ENCODE data around the gene HEPH.
"Not testable (repeated sequence)": the region's sequence is repeated elsewhere in the genome, so short reads cannot be mapped to it uniquely, and the experiment has no call there.

Gene HEPH

GRCh38 chrX:66163849-66164411 lies at the start of gene HEPH:
HEPH (plus strand) TSS chrX:66164247; CDS start chrX:66170571, 6,324 bp downstream.
- peak; percentile 20 for DNase-seq

- DNase-seq: not testable (repeated sequence)
Observed at GRCh38 chrX:66118722-66119121, 45.3 kb upstream of the HEPH start.

- DNase-seq: not testable (repeated sequence)
Observed at GRCh38 chrX:66121354-66121753, 42.7 kb upstream of the HEPH start.

- no peak for DNase-seq
Observed at GRCh38 chrX:66126662-66127061, 37.4 kb upstream of the HEPH start.

- no peak for DNase-seq
Observed at GRCh38 chrX:66130469-66130868, 33.6 kb upstream of the HEPH start.

GRCh38 chrX:66135284-66135683 lies 28.8 kb upstream of the HEPH start:
- DNase-seq: not testable (repeated sequence)

GRCh38 chrX:66142351-66142750 lies 21.7 kb upstream of the HEPH start:
- no peak for DNase-seq

- DNase-seq: no peak
Observed at GRCh38 chrX:66144258-66144657, 19.8 kb upstream of the HEPH start.

- no peak for DNase-seq
Observed at GRCh38 chrX:66149519-66149918, 14.5 kb upstream of the HEPH start.

GRCh38 chrX:66150163-66150562 lies 13.9 kb upstream of the HEPH start:
- DNase-seq: no peak

GRCh38 chrX:66162331-66162822 lies 1.7 kb upstream of the HEPH start:
- DNase-seq: no peak

GRCh38 chrX:66163447-66163846 lies 600 bp upstream of the HEPH start:
- DNase-seq: no peak

GRCh38 chrX:66164470-66164869 lies 423 bp downstream of the HEPH start:
- DNase-seq: no peak

- no peak for DNase-seq
Observed at GRCh38 chrX:66164931-66165330, 884 bp downstream of the HEPH start.

- DNase-seq: no peak
Observed at GRCh38 chrX:66166671-66167070, 2.6 kb downstream of the HEPH start.

- DNase-seq: no peak
Observed at GRCh38 chrX:66167431-66167830, 3.4 kb downstream of the HEPH start.

GRCh38 chrX:66176134-66176533 lies 12.1 kb downstream of the HEPH start:
- DNase-seq: no peak

- no peak for DNase-seq
Observed at GRCh38 chrX:66191563-66191962, 27.5 kb downstream of the HEPH start.

GRCh38 chrX:66193821-66194220 lies 29.8 kb downstream of the HEPH start:
- no peak for DNase-seq

GRCh38 chrX:66200050-66200664 lies 36.1 kb downstream of the HEPH start:
- DNase-seq: no peak

- DNase-seq: no peak
Observed at GRCh38 chrX:66200855-66201795, 37.1 kb downstream of the HEPH start.

GRCh38 chrX:66203114-66203513 lies 39.1 kb downstream of the HEPH start:
- DNase-seq: no peak

- DNase-seq: no peak
Observed at GRCh38 chrX:66221856-66222255, 57.8 kb downstream of the HEPH start.

GRCh38 chrX:66232296-66232695 lies 68.2 kb downstream of the HEPH start:
- no peak for DNase-seq

All from right hindlimb (tissue), 1 donor.